Measurements from ENCODE around the gene APOD.

DNA sequence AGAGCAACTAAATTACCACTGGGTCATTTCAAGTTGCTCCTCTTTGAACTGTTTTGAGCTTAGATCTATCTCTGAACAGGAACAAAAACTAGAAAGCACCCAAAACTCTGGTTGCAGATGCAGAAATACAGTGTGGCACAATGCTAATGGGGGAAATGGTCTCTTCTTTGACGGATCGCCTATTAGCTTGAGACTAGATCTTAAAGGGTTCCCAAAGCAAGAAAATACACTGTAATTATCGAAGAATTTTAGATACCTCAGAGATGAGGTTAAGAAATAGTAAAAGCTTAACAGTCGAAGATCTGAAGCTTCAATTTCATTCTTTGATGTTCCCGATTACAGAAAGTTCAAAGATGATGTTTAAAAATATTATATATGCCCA is 41.4 kb downstream of the APOD start:
- TF ChIP-seq EZH2 (IDR thresholded peaks at IDR 0.05; ENCODE audit: low read depth) (no peak), CTCF (conservative IDR thresholded peaks at IDR 0.05) (no peak)

All from PC-9 (cell line).